ENCODE measurements around the gene LIG3. TPM values are rescaled to one million over a fixed set of nuclear protein-coding genes. Genes with fewer than 3 reads are reported as not detected.

The LIG3 gene
- total RNA-seq, 4 donors from 2014 or later, result 17.7 to 23.2 (median 20.0) TPM

GRCh38 chr17:35016369-35016768, 36.1 kb downstream of the LIG3 start:
- DNase-seq (ENCODE audit: low spot score), result no peak
- no peak for TF ChIP-seq CTCF (IDR thresholded peaks at IDR 0.05)
- ATAC-seq (ENCODE audit: low FRiP score), result no peak

- ATAC-seq (ENCODE audit: low FRiP score) (no peak), DNase-seq (ENCODE audit: low spot score) (no peak)
- TF ChIP-seq CTCF (IDR thresholded peaks at IDR 0.05), result no peak
These were observed 36.7 kb downstream of the LIG3 start for GRCh38 chr17:35017021-35017420.

GRCh38 chr17:35018814-35019213, 38.5 kb downstream of the LIG3 start:
- TF ChIP-seq CTCF (IDR thresholded peaks at IDR 0.05), result no peak
- no peak for ATAC-seq (ENCODE audit: low FRiP score)
- no peak for DNase-seq (ENCODE audit: low spot score)

GRCh38 chr17:35019386-35020179, 39.3 kb downstream of the LIG3 start:
- no peak for TF ChIP-seq CTCF (IDR thresholded peaks at IDR 0.05)
- DNase-seq (ENCODE audit: low spot score), result no peak
- ATAC-seq (ENCODE audit: low FRiP score), result no peak

- TF ChIP-seq CTCF (IDR thresholded peaks at IDR 0.05), result no peak
- no peak for ATAC-seq (ENCODE audit: low FRiP score)
These were observed 41.4 kb downstream of the LIG3 start for GRCh38 chr17:35021520-35022380.

GRCh38 chr17:35022536-35023063, 42.3 kb downstream of the LIG3 start:
- TF ChIP-seq CTCF (IDR thresholded peaks at IDR 0.05), result no peak
- DNase-seq (ENCODE audit: low spot score) (peak; percentile 36), ATAC-seq (ENCODE audit: low FRiP score) (peak; percentile 95)

More at GRCh38 chr17:35021520-35022380, 41.4 kb downstream of the LIG3 start:
- DNase-seq (ENCODE audit: low spot score), result no peak
